GM12878 (cell line): Measurements from ENCODE around the gene CCDC15. TPM values are rescaled to one million over a fixed set of nuclear protein-coding genes. Genes with fewer than 3 reads are reported as not detected.

Experiments used
- ATAC-seq: fragments of 200-7000 bp; cut with Tn5 transposase; 3 replicates; pipeline ENCODE4 v1.9.1; 2020; ENCODE audit warnings: mild to moderate bottlenecking, moderate library complexity
- BruUV-seq: library from RNA; stranded (reverse); fragments of 400-500 nt; replicated peaks from 2 replicates; lab custom pipeline; 2021; lab: Mats Ljungman, UMichigan
- CTCF ChIA-PET: fragments of 300-600 bp; sonication (Branson Sonifier 250); formaldehyde crosslinking; extraction: SDS; loops from one replicate; lab custom pipeline; 2021; ENCODE audit warnings: inconsistent platforms; lab: Yijun Ruan, JAX
- POLR2A ChIA-PET: fragments of 350-600 bp; formaldehyde crosslinking; extraction: SDS; loops from one replicate; lab custom pipeline; 2021; ENCODE audit warnings: inconsistent platforms; lab: Charles Lee
- RAD21 ChIA-PET: fragments of 300-600 bp; sonication (Branson Sonifier 250); formaldehyde crosslinking; loops from one replicate; lab custom pipeline; 2023; ENCODE audit warnings: antibody characterized with exemption; ENCODE audit not compliant: unreplicated experiment; lab: Charles Lee
- SMC1A ChIA-PET: fragments of 300-600 bp; sonication (Branson Sonifier 250); formaldehyde crosslinking; loops from one replicate; lab custom pipeline; 2023; ENCODE audit not compliant: unreplicated experiment, uncharacterized antibody; lab: Charles Lee
- DNase-seq: peaks from one replicate; pipeline ENCODE4 v3.0.0-alpha.2; 2011; ENCODE audit warnings: low read depth, low spot score
- FAIRE-seq: peaks from 3 replicates; lab custom pipeline; 2011; peaks lifted over from hg19 to GRCh38; lab: Jason Lieb, UNC
- H2AFZ ChIP-seq: 2 replicates; pipeline ENCODE4 v1.6.0; 2011; ENCODE audit warnings: low read depth, low read length, control low read depth; ENCODE audit not compliant: control insufficient read depth
- H3K27ac ChIP-seq: 2 replicates; pipeline ENCODE4 v1.5.1; 2011; ENCODE audit warnings: control low read depth; ENCODE audit not compliant: control insufficient read depth, insufficient read depth
- H3K27me3 ChIP-seq, 2 experiments: replicated peaks in 1 of 2; 2 replicates each; pipeline versions ENCODE4 v1.6.0 to v1.6.1; 2011; ENCODE audit warnings: low read length in 1 of 2; ENCODE audit not compliant: control insufficient read depth in 2 of 2, insufficient read depth in 2 of 2
- H3K36me3 ChIP-seq, 2 experiments: 2 replicates each; pipeline ENCODE4 v1.5.1; 2011; ENCODE audit warnings: low read length in 1 of 2; ENCODE audit not compliant: control insufficient read depth in 2 of 2, insufficient read depth in 2 of 2
- H3K4me1 ChIP-seq: 2 replicates; pipeline ENCODE4 v1.6.1; 2011; ENCODE audit warnings: mild to moderate bottlenecking, low read length, moderate library complexity, mixed read lengths; ENCODE audit not compliant: control insufficient read depth, insufficient read depth
- H3K4me2 ChIP-seq: 2 replicates; pipeline ENCODE4 v1.6.0; 2011; ENCODE audit warnings: control low read depth; ENCODE audit not compliant: control insufficient read depth, insufficient read depth
- H3K4me3 ChIP-seq: fragments of 200-600 bp; sonication (generic); 2 replicates; pipeline ENCODE4 v1.5.1; 2016
- H3K79me2 ChIP-seq: 2 replicates; pipeline ENCODE4 v1.6.0; 2011; ENCODE audit warnings: low read length; ENCODE audit not compliant: control insufficient read depth, insufficient read depth
- H3K9ac ChIP-seq: 2 replicates; pipeline ENCODE4 v1.8.0; 2011; ENCODE audit warnings: low read length, control low read depth, mixed read lengths; ENCODE audit not compliant: control insufficient read depth, insufficient read depth
- H3K9me3 ChIP-seq: replicated peaks from 3 replicates; pipeline ENCODE4 v1.5.1; 2011; ENCODE audit warnings: mild to moderate bottlenecking, low read length; ENCODE audit not compliant: control insufficient read depth, insufficient read depth
- H4K20me1 ChIP-seq: 2 replicates; pipeline ENCODE4 v1.6.0; 2011; ENCODE audit not compliant: control insufficient read depth, insufficient read depth
- FOXK2 ChIP-seq: fragments of 450-650 bp; IDR thresholded peaks from 2 replicates; pipeline ENCODE4 v1.6.1; 2017; ENCODE audit warnings: mild to moderate bottlenecking, moderate library complexity
- MEF2A ChIP-seq: IDR thresholded peaks from 2 replicates; pipeline ENCODE4 v1.6.1; 2011; ENCODE audit warnings: low read depth, mild to moderate bottlenecking, low read length, moderate library complexity; ENCODE audit not compliant: insufficient read depth
- RUNX3 ChIP-seq: IDR thresholded peaks from 2 replicates; pipeline ENCODE4 v1.6.1; 2012; ENCODE audit warnings: low read length, inconsistent platforms
- WGBS: methylation state at CpG from one replicate; pipeline ENCODE4 v1.1.6; 2016; ENCODE audit warnings: low lambda C conversion rate; ENCODE audit not compliant: insufficient replicate concordance, insufficient coverage; ENCODE audit errors: missing lambda C conversion rate; 5-methylcytosine and 5-hydroxymethylcytosine counted together
- in situ Hi-C: fragments of 300-500 bp; cut with MboI; formaldehyde crosslinking; loops from 9 replicates; pipeline ENCODE4 v1.14.3; 2018; ENCODE audit warnings: mixed read lengths
- intact Hi-C: fragments of 100-400 bp; cut with micrococcal nuclease; formaldehyde crosslinking; loops from one replicate; pipeline ENCODE4 v1.14.2; 2022; ENCODE audit not compliant: unreplicated experiment
- polyA plus RNA-seq, 11 experiments: library from polyadenylated mRNA; depleted of rRNA in 4 of 11; unstranded in 6 of 11; stranded (reverse) in 5 of 11; fragments of >200 nt; fragmentation: Nextera tagmentation in 4 of 11; fragmentation: Illumina TruSeq in 1 of 11; extraction: Ambion mirVana in 4 of 11; extraction: Trizol in 1 of 11; gene quantifications; 1 replicate in 1 of 11; 2 replicates in 10 of 11; pipeline versions ENCODE4 v1.2.1 to v1.2.3, GENCODE V29; 2011 to 2016; ENCODE audit warnings: inconsistent platforms in 2 of 11, missing spikeins in 2 of 11, low read depth in 1 of 11
- total RNA-seq, 4 experiments: library from RNA; depleted of rRNA in 3 of 4; stranded (reverse); fragments of >200 nt in 3 of 4; fragmentation: Illumina TruSeq in 1 of 4; extraction: Trizol in 1 of 4; gene quantifications; 2 replicates each; pipeline versions ENCODE4 v1.2.1 to v1.2.3, GENCODE V29; 2013 to 2021
- TF ChIP-seq, protein P1 (sequence below): fragments of 450-650 bp; IDR thresholded peaks from 2 replicates; pipeline ENCODE4 v1.6.1; 2017; ENCODE audit warnings: antibody characterized with exemption, mild to moderate bottlenecking, moderate library complexity

Gene CCDC15
- total and polyA plus RNA-seq, 10 of the 15 experiments (the other 5 are each of a cell fraction or from before 2014, with no cell fraction given) = 2.0 to 5.3 (median 3.3) TPM

DNA sequence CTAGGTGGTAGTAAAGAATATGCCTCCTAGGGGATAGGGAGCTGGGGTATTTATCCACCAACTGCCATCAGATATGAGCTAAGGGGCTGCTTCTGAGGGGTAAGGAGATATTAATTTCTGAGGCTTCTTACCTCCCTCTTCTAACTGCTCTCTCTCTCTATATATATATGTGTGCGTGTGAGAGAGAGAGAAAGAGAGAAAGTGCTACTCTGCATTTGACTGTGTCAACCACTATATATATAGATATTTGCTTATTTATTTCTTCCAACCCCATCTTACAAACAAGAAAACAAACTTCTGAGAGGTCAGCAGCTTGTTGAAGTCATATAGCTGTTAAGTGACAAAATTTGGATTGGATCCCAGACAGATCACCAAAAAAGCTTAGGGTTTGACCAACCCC lies 12.3 kb upstream of the CCDC15 start:
- TF ChIP-seq FOXK2 (no peak), MEF2A (0 out of 2 replicates have a peak, but pooled peaks have one; percentile 45), RUNX3 (0 out of 2 replicates have a peak, but pooled peaks have one; percentile 13)
- TF ChIP-seq, protein P1, sequence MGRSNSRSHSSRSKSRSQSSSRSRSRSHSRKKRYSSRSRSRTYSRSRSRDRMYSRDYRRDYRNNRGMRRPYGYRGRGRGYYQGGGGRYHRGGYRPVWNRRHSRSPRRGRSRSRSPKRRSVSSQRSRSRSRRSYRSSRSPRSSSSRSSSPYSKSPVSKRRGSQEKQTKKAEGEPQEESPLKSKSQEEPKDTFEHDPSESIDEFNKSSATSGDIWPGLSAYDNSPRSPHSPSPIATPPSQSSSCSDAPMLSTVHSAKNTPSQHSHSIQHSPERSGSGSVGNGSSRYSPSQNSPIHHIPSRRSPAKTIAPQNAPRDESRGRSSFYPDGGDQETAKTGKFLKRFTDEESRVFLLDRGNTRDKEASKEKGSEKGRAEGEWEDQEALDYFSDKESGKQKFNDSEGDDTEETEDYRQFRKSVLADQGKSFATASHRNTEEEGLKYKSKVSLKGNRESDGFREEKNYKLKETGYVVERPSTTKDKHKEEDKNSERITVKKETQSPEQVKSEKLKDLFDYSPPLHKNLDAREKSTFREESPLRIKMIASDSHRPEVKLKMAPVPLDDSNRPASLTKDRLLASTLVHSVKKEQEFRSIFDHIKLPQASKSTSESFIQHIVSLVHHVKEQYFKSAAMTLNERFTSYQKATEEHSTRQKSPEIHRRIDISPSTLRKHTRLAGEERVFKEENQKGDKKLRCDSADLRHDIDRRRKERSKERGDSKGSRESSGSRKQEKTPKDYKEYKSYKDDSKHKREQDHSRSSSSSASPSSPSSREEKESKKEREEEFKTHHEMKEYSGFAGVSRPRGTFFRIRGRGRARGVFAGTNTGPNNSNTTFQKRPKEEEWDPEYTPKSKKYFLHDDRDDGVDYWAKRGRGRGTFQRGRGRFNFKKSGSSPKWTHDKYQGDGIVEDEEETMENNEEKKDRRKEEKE = no peak
- WGBS = 0% methylated on average over 1 of the region's 1 CpG

More for the DNA sequence above, 12.3 kb upstream of the CCDC15 start:
- RAD21 ChIA-PET = no interaction called here
- Histone ChIP-seq H3K4me3 (no peak overlapping the region), H3K4me2 (no peak overlapping the region), H3K9me3 (no peaks in the 10 kb centered on the region; the same call in 2 of the 3 replicates), H3K27me3 (peaks cover 0 to under 1% of the 10 kb centered on the region in 2 experiments; a peak in 3 of 4 replicates), H4K20me1 (no peaks in the 10 kb centered on the region), H3K36me3 (no peaks in the 10 kb centered on the region), H3K27ac (no peak overlapping the region), H2AFZ (no peak overlapping the region), H3K79me2 (no peaks in the 10 kb centered on the region), H3K9ac (no peak overlapping the region), H3K4me1 (no peaks in the 10 kb centered on the region)
- no peak for ATAC-seq
- FAIRE-seq = no peak
- no TSS peak for BruUV-seq
- CTCF ChIA-PET = interaction anchor here (0.6 to 1.5 kb wide), 4 partner anchors 12 to 427 kb away, joined by 3 to 4 read pairs (median 3); partner anchors contain the start of gene CCDC15
- intact Hi-C loops = no loop called here
- POLR2A ChIA-PET = no interaction called here
- SMC1A ChIA-PET = interaction anchor here (1.2 to 1.3 kb wide), 2 partner anchors 15 to 404 kb away, joined by 3 to 4 read pairs; no protein-coding TSS in a partner anchor
- DNase-seq = no peak
- in situ Hi-C loops = no loop called here
